GM18508 (cell line): ENCODE results near the gene DOCK1.

Experiments used
- ATAC-seq: cut with Tn5 transposase; IDR thresholded peaks from one replicate; pipeline ENCODE4 v1.9.1; 2021; ENCODE audit warnings: moderate number of reproducible peaks; ENCODE audit not compliant: insufficient read depth, unreplicated experiment

Gene DOCK1

DNA sequence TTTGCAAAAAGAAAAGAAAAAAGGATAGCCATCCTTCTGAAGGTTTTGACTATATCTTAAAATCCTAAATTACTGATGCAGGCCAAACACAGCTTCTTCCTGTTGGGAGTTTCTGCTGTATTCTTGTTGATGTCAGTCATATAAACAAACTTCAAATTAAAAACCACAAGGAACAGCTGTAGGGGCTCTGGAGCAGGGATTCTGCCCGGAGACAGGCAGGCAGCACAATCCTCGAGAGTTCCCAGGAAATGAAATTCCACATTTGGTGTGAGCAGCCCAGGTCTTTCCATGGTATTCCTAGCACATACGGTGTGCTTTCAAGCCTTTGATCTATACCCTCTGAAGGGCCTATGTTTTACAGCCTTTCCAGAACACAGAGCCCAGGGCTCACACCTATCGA, 248.0 kb downstream of the DOCK1 start:
- no peak for ATAC-seq

DNA sequence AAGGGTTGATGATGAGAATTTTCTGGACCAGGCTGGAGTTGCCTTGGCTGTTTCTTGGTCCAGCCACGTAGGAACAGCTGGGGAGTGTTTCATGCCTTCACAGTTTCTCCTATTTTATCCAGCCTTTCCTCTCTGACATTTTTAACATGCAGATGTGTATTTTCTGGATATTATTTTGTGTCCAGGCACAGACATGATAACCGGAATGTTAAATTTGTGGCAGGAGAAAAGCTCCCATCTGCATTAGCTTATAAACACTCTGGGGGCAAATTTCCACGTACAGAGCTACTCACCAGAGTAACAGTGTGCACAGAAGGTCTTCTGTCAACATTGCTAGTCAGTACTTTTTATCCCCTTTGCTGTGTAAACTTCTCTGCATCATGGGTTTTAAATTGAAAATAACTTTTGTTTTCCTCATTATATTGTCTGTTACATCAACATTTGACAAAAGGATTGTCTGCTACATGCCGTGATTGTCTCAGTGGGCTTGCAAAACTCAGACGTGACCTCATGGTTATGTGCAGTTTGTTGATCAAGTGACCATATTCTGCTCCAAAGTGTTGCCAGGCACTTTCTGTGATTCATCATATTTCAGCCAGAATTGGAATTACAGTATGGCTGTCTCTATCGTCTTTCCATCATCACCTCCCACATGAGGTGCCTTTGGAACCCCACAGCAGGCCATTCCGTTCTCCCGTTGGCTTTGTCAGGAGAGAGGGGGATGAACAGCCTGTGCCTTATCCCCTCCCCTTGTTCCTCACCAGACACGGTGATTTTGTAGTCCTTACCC, 249.8 kb downstream of the DOCK1 start:
- no peak for ATAC-seq

DNA sequence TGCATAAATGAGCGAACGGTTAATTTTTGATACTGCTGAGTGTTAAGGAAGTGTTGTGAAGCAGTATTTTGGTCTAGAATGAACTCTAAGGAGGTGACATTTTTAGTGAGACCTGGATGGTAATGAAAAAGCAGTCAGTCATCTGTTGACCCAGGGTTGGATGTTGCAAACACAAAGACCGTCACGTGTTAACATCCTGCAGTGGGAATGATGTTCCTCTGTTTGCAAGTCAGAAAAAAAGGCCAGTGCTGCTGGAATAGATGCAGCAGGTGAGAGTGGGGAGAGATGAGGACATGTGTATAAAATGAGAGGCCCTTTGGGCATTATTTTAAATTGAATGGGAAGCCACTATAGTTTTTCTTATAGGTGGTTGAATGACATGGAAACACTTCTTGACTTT, 251.9 kb downstream of the DOCK1 start:
- ATAC-seq, result no peak

DNA sequence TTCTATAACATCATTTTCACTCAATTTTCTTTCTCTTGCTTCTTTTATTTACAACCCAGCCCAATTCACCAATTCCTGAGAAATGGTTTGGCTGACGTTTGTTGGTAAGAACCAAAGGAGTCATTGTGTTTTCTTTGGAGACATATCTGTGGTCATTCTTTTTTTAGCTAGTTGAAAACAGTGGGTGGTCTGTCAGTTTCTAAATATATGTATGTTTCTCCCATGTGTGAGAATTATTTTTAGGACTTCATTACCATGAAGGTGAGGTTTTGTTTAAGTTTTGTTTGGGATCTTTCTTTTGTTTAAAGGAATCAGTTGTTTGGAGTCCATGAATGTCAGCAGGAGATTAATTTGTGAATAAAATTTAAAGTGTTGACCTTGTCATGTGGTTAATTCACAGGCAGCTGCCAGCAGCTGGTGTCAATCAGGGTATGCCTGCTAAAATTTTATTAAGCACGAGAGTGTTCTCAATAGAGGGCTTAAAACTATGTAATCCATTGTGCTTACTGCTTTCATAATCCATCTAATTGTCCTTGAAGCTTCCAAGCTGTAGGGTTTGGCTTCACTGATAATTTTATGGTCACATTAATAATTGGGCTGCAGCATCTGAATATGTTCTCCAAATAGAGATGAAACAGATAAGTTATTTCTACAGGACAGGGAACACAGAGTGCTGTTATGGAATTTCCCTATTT, 252.4 kb downstream of the DOCK1 start:
- ATAC-seq, result no peak

DNA sequence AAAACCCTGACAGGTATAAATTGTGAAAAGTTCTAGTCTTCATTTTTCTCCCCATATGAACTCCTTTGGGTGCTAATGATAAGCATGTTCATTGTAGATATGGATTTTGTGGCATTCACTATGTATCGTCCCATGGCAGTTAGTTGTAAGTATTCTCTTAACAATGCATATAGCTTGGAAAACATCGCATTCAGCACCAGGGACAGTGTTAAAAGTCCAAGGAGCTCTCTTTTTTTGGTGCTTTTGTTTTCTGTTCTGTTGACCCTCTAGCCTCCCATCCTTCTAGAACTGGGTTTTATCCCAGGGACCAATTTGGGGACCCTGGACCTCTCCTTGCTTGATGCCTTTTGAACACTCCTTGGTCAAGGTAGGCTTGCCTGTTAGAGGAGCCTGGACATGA, 253.4 kb downstream of the DOCK1 start:
- ATAC-seq, result no peak

DNA sequence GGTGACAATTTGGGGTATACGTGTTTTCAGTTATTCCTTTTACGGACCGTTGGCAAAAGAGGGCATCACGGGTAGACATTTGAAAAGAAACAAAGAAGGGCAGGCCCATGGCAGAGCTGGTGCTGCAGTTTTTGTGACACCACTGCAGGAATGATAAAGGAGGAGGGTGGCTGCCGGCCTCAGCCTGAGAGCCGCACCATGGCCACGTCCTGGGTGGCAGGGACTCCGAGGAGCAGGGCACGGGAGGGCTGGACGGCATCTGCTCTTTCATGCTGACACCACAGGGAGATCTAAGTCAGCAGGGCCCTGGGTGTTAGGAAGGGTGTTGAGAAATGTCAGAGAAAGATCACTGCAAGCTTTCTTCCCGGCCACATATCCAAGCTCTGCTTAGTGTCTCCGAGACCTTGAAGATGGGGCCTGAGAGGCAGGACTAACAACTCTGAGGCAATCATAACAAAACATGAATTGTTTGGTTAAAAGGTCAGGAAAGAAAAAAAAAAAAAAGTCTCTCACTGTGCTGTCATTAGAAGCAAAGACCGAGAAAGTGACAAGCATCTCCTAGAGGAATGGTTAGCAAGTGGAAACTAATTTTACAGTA, 254.5 kb downstream of the DOCK1 start:
- ATAC-seq, result no peak

DNA sequence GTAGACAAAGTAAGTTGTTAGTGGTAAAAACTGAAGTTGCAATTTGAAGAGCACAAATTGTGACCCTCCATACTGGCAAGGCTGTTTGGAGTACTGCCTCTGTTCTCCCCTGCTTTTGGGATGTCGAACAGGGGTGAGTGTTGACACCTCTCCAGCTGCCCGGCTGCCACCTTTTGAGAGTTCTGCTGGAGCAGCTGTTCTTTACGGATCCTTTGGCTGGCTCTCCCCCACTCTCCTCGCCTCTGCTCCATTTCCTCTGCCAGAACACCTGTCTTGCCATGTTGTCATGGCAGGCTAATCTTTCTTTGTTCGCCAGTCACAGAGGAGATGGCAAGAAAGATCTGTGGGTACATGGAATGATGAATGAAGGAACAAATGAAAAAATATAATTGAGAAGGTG, 256.3 kb downstream of the DOCK1 start:
- no peak for ATAC-seq

DNA sequence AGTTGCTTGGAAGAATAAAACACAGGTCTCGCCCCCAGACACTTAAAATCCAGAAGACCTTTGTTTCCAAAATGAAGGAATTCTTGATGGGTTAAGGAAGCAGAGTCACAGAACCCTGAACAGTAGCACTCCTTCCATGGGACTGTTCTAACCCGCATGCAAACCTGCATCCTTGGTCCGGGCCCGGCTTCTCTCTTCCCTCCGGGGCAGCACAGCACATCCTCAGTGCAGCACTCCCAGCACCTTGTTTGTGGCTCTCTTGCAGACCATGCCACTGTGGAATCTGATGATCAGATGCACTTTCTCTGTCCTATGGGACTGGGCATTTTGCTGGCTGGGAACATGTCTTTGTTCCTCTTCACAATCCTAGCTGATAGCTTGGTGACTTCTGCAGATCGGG, 257.6 kb downstream of the DOCK1 start:
- ATAC-seq, result no peak

DNA sequence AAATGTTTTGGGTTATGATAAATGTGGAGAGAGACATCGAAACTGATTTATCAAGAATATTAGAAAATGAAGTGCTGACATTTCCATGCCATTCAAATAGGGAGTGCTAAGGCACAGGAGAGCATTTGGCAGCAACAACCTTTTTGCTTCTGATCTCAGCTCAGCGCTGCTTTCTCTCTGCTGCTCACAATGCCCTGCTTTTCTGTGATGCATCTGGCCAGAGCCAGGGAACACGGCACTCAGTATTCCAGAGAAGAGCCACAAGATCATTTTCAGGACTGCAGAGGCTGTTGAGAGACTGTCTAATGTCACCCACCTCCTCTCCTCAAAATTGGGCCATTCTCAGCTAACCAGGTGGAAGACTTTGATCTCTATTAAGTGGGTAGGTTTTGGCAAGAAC, 263.0 kb downstream of the DOCK1 start:
- ATAC-seq, result no peak

DNA sequence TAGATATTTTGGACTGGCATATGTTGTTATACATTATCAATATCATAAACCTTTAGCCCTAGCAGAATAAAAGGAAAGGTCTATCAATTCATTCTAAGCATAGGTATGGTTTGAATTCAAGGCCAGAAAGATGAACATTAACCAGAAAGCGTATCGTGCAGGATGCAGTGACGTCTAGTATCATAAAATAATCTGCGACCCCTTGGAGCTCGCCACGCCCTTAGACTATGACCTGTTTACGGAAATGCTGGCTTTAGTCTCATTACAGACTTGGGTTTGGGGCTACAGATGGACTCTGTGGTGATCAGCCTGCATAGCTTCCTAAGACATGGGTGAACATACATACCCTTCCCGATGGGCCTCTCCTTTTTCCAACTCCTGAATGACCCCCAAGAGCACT, 269.6 kb downstream of the DOCK1 start:
- no peak for ATAC-seq

DNA sequence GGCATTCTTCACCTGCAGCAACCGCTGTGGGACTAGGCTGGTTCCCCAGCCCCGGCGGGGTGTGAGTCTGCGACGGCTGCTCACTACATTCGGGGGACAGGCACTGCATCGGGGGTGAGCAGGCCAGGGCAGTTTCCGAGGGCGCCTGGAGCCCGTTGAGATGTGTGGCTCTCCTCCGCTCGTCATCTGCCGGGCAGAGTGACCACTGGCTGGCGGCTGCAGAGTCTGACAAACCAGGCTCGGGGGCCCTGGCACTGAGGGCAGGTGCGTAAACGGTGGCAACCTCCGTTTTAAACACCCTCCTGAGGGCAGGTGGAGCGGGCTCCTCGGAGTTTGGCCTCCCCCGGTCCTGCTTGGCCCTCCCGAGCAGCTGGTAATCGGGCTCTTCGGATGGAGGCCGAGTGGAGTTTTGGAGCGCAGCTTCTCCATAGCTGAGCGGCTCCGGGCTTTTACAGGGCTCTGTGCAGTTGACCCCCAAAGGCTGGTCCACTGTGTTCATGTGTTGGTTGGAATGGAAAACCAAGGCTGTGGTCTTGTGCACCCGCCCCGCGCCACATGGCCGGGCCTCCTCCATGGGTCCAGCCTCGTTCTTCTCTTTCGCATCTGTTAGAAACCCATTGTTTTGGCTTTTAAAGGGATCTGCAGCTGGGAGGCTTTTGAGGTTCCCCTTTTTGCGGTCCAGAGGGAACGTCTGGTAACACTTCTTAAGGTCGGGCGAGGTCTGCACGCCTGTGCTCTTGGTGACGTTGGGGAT, 270.3 kb downstream of the DOCK1 start:
- ATAC-seq, result no peak

DNA sequence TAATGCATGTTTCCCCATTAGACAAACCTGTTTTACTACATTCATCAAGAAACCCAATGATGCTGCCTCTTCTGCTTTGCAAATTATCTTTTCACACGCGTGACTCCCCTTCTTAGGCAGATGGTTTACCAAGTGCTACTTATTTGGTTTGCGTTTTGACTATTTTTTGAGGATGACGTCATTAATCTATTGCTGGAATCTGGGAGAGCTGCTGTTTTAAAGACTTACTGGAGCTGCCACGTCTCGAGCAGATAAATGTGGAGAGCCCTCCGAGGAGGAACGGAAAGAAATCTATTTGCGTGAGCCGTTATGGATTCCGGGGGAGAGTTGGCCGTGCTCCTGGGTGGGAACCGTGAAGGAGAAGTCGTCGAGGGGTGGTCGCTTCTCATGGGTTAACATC, 271.4 kb downstream of the DOCK1 start:
- no peak for ATAC-seq

DNA sequence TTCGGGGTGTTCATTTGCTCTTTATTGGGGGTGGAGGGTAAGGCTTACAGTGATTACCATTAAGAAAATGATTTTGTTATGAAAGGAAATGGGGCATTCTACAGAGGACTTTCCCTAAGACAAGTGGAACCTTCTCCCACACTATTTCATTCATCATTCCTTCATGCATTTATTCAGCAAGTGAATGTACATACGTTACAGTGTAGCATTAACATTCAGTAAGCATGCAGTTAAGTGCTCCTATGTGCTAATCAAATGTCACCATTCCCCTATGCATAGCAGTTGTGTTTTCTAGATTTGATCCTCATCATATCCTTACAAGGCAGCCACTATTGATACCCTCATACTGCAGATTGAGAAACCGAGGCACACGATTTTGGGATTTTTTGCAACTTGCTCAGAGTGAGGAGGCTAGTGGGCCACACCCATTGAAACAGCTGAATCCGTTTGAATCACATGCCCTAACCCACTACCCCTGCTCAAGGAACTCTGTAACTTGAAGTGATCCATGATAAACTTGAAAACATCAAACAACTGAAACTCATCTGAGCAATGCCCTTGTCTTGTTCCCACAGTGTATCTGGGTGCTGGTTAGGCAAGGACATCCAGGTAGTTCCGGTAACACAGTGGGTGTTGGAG, 274.5 kb downstream of the DOCK1 start:
- ATAC-seq, result no peak

DNA sequence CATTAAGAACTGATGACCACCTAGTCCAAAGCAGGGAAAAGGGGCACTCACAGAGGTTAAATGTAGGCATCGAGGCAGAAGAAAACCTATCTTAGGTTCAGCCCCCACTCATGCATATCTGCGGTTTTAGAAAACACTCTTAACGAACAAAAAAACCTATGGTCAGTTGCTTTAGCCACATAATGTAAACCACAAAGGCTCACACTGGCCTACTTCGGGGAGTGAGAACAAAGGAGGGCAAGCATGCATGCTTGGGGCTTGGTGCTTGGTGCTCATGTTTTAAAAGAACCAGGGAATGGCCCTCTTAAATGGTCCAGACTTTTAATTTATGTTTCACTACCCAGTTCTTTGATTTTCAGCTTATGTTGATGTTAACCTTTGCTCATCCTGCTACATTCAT, 276.9 kb downstream of the DOCK1 start:
- no peak for ATAC-seq

DNA sequence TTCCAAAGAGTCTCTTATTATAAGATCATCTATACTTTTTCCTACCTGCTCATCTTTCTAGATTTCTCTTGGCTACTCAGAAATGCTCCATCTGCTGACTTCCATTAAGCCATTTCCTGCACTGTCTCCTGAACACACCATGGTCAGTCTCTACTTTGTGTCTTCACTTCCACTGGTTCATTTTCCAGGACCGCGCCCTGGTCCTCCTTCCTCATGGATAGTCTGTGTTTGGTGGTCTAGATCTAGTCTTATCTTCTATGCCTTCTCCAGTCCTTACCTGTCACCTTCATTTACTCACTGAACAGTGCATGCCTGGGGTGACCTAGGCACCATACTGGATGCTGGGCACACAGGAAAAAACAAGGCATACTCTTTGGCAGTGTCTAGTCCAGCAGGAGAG, 279.4 kb downstream of the DOCK1 start:
- no peak for ATAC-seq

DNA sequence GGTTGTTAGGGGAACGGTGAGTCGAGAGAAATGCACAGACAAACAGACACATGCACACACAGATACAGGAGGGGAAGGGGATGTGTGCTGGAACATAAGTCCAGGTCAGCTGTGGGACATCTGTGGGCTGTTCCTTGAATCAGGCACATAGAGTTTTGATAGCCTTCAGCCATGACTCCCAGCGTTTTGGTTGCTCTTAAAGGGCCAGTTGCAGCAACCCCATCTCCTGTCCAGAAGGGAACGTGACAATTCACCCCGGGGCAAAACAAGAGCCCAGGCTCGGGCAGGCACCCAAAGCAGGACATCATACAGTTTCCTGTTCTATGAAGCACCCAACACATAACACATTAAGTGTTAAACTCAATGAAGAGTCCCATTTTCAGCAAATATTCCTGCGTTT, 281.6 kb downstream of the DOCK1 start:
- ATAC-seq, result no peak

DNA sequence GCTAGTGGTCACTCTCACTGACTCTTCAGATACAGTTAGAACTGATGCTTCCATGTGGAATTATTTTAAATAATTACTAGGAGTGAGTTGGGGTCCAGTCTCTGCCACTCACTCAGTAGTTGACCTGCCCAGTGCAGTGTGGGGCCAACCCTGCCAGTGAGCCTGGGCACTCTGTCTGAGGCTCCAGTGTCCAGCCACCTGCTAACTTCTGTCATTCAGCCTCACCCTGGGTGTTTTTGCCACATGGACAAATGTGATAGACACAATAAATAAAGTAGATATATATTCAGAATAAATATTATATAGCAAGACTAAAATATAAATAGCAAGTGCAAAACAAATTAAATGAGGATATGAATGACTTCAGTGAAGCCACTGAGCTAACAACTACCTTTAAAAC, 284.0 kb downstream of the DOCK1 start:
- ATAC-seq, result no peak

DNA sequence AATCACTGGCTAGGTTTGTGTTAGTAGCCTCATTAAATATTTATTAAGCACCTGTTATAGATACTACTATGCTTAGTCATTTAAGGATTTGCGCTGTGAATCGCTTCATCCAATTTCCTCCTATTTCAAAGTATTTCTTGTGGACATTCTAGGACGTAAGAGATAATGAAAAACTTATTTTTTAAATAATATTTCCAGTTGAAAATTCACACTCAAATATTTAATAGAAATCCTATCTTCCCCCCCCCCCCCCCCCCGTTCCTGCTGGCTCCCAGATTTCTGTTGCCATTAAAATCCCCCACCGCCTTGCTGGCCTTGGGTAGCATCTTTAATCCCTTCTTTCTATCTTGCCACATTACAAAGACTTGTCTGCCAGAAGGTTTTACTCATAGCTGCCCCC, 285.2 kb downstream of the DOCK1 start:
- no peak for ATAC-seq

DNA sequence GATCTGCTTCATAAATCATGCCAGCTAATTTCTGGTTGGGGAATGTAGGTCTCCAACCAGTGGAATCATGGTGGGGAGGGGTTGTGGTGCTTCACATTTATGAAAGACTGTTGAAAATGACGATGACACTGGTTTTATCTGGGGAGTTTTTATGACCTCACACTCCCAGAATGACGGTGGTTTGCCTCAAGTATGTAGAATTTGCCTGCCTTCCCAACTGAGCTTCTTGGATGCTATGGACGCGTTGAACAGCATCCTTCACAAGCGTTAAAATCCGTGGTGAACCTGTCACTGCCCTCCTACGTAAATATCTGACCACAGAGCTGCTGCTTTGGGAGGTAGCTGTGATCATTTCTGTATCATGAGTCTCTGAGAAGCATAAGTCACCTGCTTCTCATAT, 287.9 kb downstream of the DOCK1 start:
- no peak for ATAC-seq

DNA sequence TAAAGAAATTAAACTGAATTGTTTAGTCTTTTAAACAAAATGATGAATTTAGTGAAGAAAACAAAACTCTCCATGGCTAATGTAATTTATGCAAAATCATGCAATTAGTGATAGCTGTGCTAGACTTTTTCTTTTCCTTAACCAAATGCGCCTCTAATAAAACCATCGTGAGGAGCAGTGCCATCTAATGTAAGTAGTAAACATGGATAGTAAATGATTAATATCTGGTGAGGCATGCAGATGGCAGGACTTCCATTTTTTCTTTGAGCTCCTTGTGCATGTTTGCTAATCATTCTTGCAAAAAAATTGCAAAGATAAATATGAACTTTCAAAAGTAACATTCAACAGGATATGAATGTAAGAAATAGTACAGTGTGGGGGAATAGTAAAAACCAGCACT, 288.9 kb downstream of the DOCK1 start:
- ATAC-seq, result no peak

DNA sequence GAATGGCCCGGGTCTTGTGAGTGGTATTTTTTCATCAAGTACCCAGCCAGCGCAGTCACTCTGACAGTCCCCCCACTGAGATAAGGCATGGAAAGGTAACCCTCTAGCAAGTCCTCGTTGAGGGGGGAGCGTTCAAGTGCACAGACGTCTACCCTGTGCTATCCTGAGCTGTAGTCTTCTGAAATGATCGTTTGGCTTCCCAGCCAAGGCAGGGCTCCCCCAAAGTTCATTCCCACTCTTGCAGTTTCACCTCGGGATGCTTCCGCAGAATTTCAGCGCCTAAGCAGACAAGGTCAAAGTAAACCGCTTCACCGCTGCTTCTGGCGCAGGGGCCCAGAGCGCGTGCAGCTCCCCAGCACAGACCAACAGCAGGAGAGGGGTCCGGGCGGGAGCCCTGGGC, 289.4 kb downstream of the DOCK1 start:
- no peak for ATAC-seq
